Fibroblast of lung (primary cell): ENCODE measurements around the gene ADAP1.

Experiments
- EZH2 ChIP-seq: IDR thresholded peaks from 2 replicates; pipeline ENCODE4 v1.5.1; 2012; ENCODE audit warnings: low read length, control low read depth, mild to moderate bottlenecking; ENCODE audit errors: missing control alignments
- TF ChIP-seq, protein P1 (sequence below), 2 donors: IDR thresholded peaks in 1 of 2; conservative IDR thresholded peaks in 1 of 2; 1 replicate in 1 of 2; 2 replicates in 1 of 2; pipeline ENCODE4 v1.5.1; 2011 to 2012; ENCODE audit warnings: low read length in 2 of 2, control low read depth in 1 of 2, inconsistent platforms in 1 of 2, low read depth in 1 of 2, mild to moderate bottlenecking in 1 of 2

DNA sequence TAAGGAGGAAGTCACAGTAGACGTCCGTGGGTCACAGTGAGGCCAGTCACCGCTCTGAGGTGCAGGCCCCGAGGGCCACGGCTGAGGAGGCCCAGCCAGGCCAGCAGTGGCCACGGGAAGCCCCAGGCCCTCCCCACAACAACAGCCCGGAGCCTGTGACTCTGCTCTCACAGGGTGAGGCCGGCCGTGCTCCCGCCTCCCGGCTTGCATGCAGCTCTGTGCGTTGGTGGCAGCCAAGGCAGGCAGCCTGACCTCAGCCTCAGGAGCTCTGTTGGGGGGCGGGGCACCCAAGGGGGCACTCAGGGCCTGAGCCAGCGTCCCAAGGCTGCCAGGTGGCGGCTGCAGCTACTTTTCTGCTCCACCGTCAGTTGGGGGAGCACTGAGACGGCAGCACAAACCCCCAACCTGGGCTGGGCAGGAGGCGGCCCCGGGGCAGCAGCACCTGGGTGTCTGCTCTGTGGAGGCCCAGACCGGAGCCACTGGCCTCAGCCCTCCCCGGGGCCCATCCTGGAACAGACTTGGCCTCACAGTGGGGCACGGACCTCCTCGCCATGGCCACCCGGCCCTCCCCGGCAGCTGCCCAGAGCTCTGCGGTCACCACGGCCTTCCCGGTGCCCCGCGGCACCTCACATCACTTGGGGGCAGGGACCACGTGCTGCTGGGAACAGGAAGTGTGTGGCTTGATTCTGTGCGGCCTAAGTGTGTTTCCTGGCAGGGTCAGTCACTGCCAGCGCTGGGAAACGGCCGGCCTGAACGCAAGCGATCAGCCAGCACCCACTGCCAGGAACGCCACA is 41.8 kb upstream of the ADAP1 start:
- TF ChIP-seq, protein P1, sequence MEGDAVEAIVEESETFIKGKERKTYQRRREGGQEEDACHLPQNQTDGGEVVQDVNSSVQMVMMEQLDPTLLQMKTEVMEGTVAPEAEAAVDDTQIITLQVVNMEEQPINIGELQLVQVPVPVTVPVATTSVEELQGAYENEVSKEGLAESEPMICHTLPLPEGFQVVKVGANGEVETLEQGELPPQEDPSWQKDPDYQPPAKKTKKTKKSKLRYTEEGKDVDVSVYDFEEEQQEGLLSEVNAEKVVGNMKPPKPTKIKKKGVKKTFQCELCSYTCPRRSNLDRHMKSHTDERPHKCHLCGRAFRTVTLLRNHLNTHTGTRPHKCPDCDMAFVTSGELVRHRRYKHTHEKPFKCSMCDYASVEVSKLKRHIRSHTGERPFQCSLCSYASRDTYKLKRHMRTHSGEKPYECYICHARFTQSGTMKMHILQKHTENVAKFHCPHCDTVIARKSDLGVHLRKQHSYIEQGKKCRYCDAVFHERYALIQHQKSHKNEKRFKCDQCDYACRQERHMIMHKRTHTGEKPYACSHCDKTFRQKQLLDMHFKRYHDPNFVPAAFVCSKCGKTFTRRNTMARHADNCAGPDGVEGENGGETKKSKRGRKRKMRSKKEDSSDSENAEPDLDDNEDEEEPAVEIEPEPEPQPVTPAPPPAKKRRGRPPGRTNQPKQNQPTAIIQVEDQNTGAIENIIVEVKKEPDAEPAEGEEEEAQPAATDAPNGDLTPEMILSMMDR (conservative IDR thresholded peaks at IDR 0.05 in 1 of 2, IDR thresholded peaks at IDR 0.05 in 1 of 2; ENCODE audit: low read depth in 1 of 2, low read length in 2 of 2): no peak
- TF ChIP-seq EZH2: no peak
